ENCODE results near the gene CGNL1. TPM values are rescaled to one million over a fixed set of nuclear protein-coding genes. Genes with fewer than 3 reads are reported as not detected.

The CGNL1 gene
- total RNA-seq, 1 donor = 0.90 TPM

GRCh38 chr15:57538265-57538529 lies 161.9 kb downstream of the CGNL1 start:
- H3K4me3 ChIP-seq (ENCODE audit: low read depth, low read length) = no peak overlapping the region
- TF ChIP-seq CTCF (IDR thresholded peaks at IDR 0.05; ENCODE audit: insufficient read depth, low read length) = no peak
- no peak for DNase-seq (ENCODE audit: low read depth)

- DNase-seq (ENCODE audit: low read depth) = no peak
- TF ChIP-seq CTCF (IDR thresholded peaks at IDR 0.05; ENCODE audit: insufficient read depth, low read length) = no peak
- no peak overlapping the region for H3K4me3 ChIP-seq (ENCODE audit: low read depth, low read length)
Measured at GRCh38 chr15:57538821-57539220, 162.5 kb downstream of the CGNL1 start.

- no peak for TF ChIP-seq CTCF (IDR thresholded peaks at IDR 0.05; ENCODE audit: insufficient read depth, low read length)
- H3K4me3 ChIP-seq (ENCODE audit: low read depth, low read length) = no peak overlapping the region
- DNase-seq (ENCODE audit: low read depth) = no peak
Measured at GRCh38 chr15:57540211-57540610, 163.9 kb downstream of the CGNL1 start.

GRCh38 chr15:57540736-57541135 lies 164.4 kb downstream of the CGNL1 start:
- no peak overlapping the region for H3K4me3 ChIP-seq (ENCODE audit: low read depth, low read length)
- no peak for DNase-seq (ENCODE audit: low read depth)
- TF ChIP-seq CTCF (IDR thresholded peaks at IDR 0.05; ENCODE audit: insufficient read depth, low read length) = no peak

GRCh38 chr15:57541271-57541670 lies 165.0 kb downstream of the CGNL1 start:
- no peak overlapping the region for H3K4me3 ChIP-seq (ENCODE audit: low read depth, low read length)
- no peak for TF ChIP-seq CTCF (IDR thresholded peaks at IDR 0.05; ENCODE audit: insufficient read depth, low read length)
- no peak for DNase-seq (ENCODE audit: low read depth)

GRCh38 chr15:57541805-57542504 lies 165.7 kb downstream of the CGNL1 start:
- TF ChIP-seq CTCF (IDR thresholded peaks at IDR 0.05; ENCODE audit: insufficient read depth, low read length) = peak; percentile 94
- H3K4me3 ChIP-seq (ENCODE audit: low read depth, low read length) = no peak overlapping the region
- DNase-seq (ENCODE audit: low read depth) = peak; percentile 87

GRCh38 chr15:57542505-57542817 lies 166.2 kb downstream of the CGNL1 start:
- no peak for DNase-seq (ENCODE audit: low read depth)
- no peak for TF ChIP-seq CTCF (IDR thresholded peaks at IDR 0.05; ENCODE audit: insufficient read depth, low read length)

More at GRCh38 chr15:57542505-57542817, 166.2 kb downstream of the CGNL1 start:
- H3K4me3 ChIP-seq (ENCODE audit: low read depth, low read length) = no peak overlapping the region

All from fibroblast of the aortic adventitia (primary cell).